HEK293 (cell line): ENCODE measurements around the gene TTLL12.
A peak's percentile ranks its signal among the peaks of the same experiment; 100 is the strongest.

ENCODE experiments used
- FEZF1 ChIP-seq: fragments of 450-650 bp; formaldehyde crosslinking; IDR thresholded peaks from 2 replicates; pipeline ENCODE4 v1.5.1; 2016; ENCODE audit warnings: missing biosample characterization, missing genetic modification characterization
- GFI1B ChIP-seq: fragments of 450-650 bp; formaldehyde crosslinking; IDR thresholded peaks from 2 replicates; pipeline ENCODE4 v1.5.1; 2016; ENCODE audit warnings: missing biosample characterization, missing genetic modification characterization
- GLI2 ChIP-seq: fragments of 450-650 bp; formaldehyde crosslinking; IDR thresholded peaks from 2 replicates; pipeline ENCODE4; 2017; ENCODE audit warnings: missing biosample characterization, missing genetic modification characterization, low read depth, borderline replicate concordance
- GLI4 ChIP-seq: fragments of 450-650 bp; formaldehyde crosslinking; IDR thresholded peaks from 2 replicates; pipeline ENCODE4 v1.5.1; 2016; ENCODE audit warnings: missing biosample characterization, missing genetic modification characterization
- HOXA7 ChIP-seq: sonication (generic); formaldehyde crosslinking; IDR thresholded peaks from 2 replicates; pipeline ENCODE4 v1.8.1; 2022; ENCODE audit warnings: missing genetic modification reagents, borderline replicate concordance
- IKZF3 ChIP-seq: fragments of 450-650 bp; IDR thresholded peaks from 2 replicates; pipeline ENCODE4 v1.5.0; 2018; ENCODE audit warnings: missing biosample characterization, mild to moderate bottlenecking, missing genetic modification characterization, moderate library complexity
- KLF8 ChIP-seq: fragments of 450-650 bp; formaldehyde crosslinking; IDR thresholded peaks from 2 replicates; pipeline ENCODE4 v1.5.1; 2016; ENCODE audit warnings: missing biosample characterization, missing genetic modification characterization
- MYNN ChIP-seq: fragments of 450-650 bp; formaldehyde crosslinking; IDR thresholded peaks from 2 replicates; pipeline ENCODE4 v1.5.1; 2016; ENCODE audit warnings: missing biosample characterization, missing genetic modification characterization, borderline replicate concordance
- PATZ1 ChIP-seq: fragments of 450-650 bp; formaldehyde crosslinking; IDR thresholded peaks from 2 replicates; pipeline ENCODE4 v1.5.1; 2016; ENCODE audit warnings: missing biosample characterization, missing genetic modification characterization
- PRDM1 ChIP-seq: fragments of 450-650 bp; formaldehyde crosslinking; IDR thresholded peaks from 2 replicates; pipeline ENCODE4; 2016; ENCODE audit warnings: missing biosample characterization, missing genetic modification characterization
- SCRT2 ChIP-seq: fragments of 450-650 bp; formaldehyde crosslinking; IDR thresholded peaks from 2 replicates; pipeline ENCODE4 v1.5.1; 2016; ENCODE audit warnings: missing biosample characterization, missing genetic modification characterization
- SP7 ChIP-seq: fragments of 450-650 bp; formaldehyde crosslinking; IDR thresholded peaks from 2 replicates; pipeline ENCODE4 v1.5.1; 2016; ENCODE audit warnings: missing biosample characterization, missing genetic modification characterization
- TCF7L2 ChIP-seq: IDR thresholded peaks from 2 replicates; pipeline ENCODE4 v1.6.1; 2011; ENCODE audit warnings: low read depth, mild to moderate bottlenecking, inconsistent platforms, low read length, moderate library complexity, borderline replicate concordance
- ZBTB8A ChIP-seq: fragments of 450-650 bp; formaldehyde crosslinking; IDR thresholded peaks from 2 replicates; pipeline ENCODE4 v1.5.1; 2016; ENCODE audit warnings: missing biosample characterization, missing genetic modification characterization
- ZFHX2 ChIP-seq: fragments of 450-650 bp; formaldehyde crosslinking; conservative IDR thresholded peaks from 2 replicates; pipeline ENCODE4 v1.5.1; 2016; ENCODE audit warnings: missing biosample characterization, missing genetic modification characterization
- ZFP37 ChIP-seq: fragments of 450-650 bp; formaldehyde crosslinking; IDR thresholded peaks from 2 replicates; pipeline ENCODE4 v1.5.1; 2016; ENCODE audit warnings: missing biosample characterization, missing genetic modification characterization
- ZNF112 ChIP-seq: fragments of 450-650 bp; formaldehyde crosslinking; IDR thresholded peaks from 2 replicates; pipeline ENCODE4 v1.5.0; 2017; ENCODE audit warnings: missing biosample characterization, missing genetic modification characterization
- ZNF132 ChIP-seq: fragments of 450-650 bp; formaldehyde crosslinking; IDR thresholded peaks from 2 replicates; pipeline ENCODE4 v1.5.1; 2017; ENCODE audit warnings: missing biosample characterization, missing genetic modification characterization, borderline replicate concordance
- ZNF155 ChIP-seq: fragments of 450-650 bp; formaldehyde crosslinking; IDR thresholded peaks from 2 replicates; pipeline ENCODE4 v1.5.1; 2016; ENCODE audit warnings: missing biosample characterization, missing genetic modification characterization
- ZNF157 ChIP-seq: fragments of 450-650 bp; formaldehyde crosslinking; IDR thresholded peaks from 2 replicates; pipeline ENCODE4 v1.5.1; 2016; ENCODE audit warnings: missing biosample characterization, missing genetic modification characterization
- ZNF169 ChIP-seq: fragments of 450-650 bp; formaldehyde crosslinking; IDR thresholded peaks from 2 replicates; pipeline ENCODE4 v1.5.1; 2016; ENCODE audit warnings: missing biosample characterization, missing genetic modification characterization
- ZNF202 ChIP-seq: fragments of 450-650 bp; formaldehyde crosslinking; IDR thresholded peaks from 2 replicates; pipeline ENCODE4 v1.5.1; 2016; ENCODE audit warnings: missing biosample characterization, missing genetic modification characterization, borderline replicate concordance
- ZNF223 ChIP-seq: fragments of 450-650 bp; formaldehyde crosslinking; IDR thresholded peaks from 2 replicates; pipeline ENCODE4 v1.5.1; 2016; ENCODE audit warnings: missing biosample characterization, missing genetic modification characterization
- ZNF26 ChIP-seq: fragments of 450-650 bp; formaldehyde crosslinking; IDR thresholded peaks from 2 replicates; pipeline ENCODE4 v1.5.1; 2016; ENCODE audit warnings: missing biosample characterization, missing genetic modification characterization
- ZNF350 ChIP-seq: fragments of 450-650 bp; formaldehyde crosslinking; IDR thresholded peaks from 2 replicates; pipeline ENCODE4 v1.5.0; 2017; ENCODE audit warnings: missing biosample characterization, mild to moderate bottlenecking, missing genetic modification characterization
- ZNF488 ChIP-seq: fragments of 450-650 bp; formaldehyde crosslinking; IDR thresholded peaks from 2 replicates; pipeline ENCODE4 v1.5.1; 2016; ENCODE audit warnings: missing biosample characterization, missing genetic modification characterization
- ZNF521 ChIP-seq: fragments of 450-650 bp; formaldehyde crosslinking; IDR thresholded peaks from 2 replicates; pipeline ENCODE4 v1.5.1; 2017; ENCODE audit warnings: missing biosample characterization, mild to moderate bottlenecking, missing genetic modification characterization
- ZNF561 ChIP-seq: fragments of 450-650 bp; IDR thresholded peaks from 2 replicates; pipeline ENCODE4 v1.5.1; 2018; ENCODE audit warnings: missing biosample characterization, missing genetic modification characterization, borderline replicate concordance
- ZNF621 ChIP-seq: fragments of 450-650 bp; formaldehyde crosslinking; IDR thresholded peaks from 2 replicates; pipeline ENCODE4 v1.5.1; 2017; ENCODE audit warnings: missing biosample characterization, missing genetic modification characterization
- ZNF626 ChIP-seq: fragments of 450-650 bp; sonication (Bioruptor Pico); formaldehyde crosslinking; IDR thresholded peaks from 2 replicates; pipeline ENCODE4 v1.5.1; 2018; ENCODE audit warnings: missing biosample characterization, missing genetic modification characterization, inconsistent platforms
- ZNF692 ChIP-seq: fragments of 450-650 bp; formaldehyde crosslinking; IDR thresholded peaks from 2 replicates; pipeline ENCODE4 v1.5.1; 2016; ENCODE audit warnings: missing biosample characterization, missing genetic modification characterization
- ZNF701 ChIP-seq: fragments of 450-650 bp; formaldehyde crosslinking; IDR thresholded peaks from 2 replicates; pipeline ENCODE4 v1.5.1; 2016; ENCODE audit warnings: missing biosample characterization, missing genetic modification characterization
- ZNF704 ChIP-seq: fragments of 450-650 bp; formaldehyde crosslinking; IDR thresholded peaks from 2 replicates; pipeline ENCODE4 v1.5.1; 2016; ENCODE audit warnings: missing biosample characterization, missing genetic modification characterization
- ZNF777 ChIP-seq: fragments of 450-650 bp; formaldehyde crosslinking; IDR thresholded peaks from 2 replicates; pipeline ENCODE4 v1.5.1; 2017; ENCODE audit warnings: missing biosample characterization, missing genetic modification characterization, borderline replicate concordance
- ZNF837 ChIP-seq: fragments of 450-650 bp; formaldehyde crosslinking; IDR thresholded peaks from 2 replicates; pipeline ENCODE4 v1.5.1; 2016; ENCODE audit warnings: missing biosample characterization, missing genetic modification characterization

The TTLL12 gene

GRCh38 chr22:43187171-43188099 is 501 bp upstream of the TTLL12 start (continued):
- TF ChIP-seq ZNF704 (tag by site-specific recombination) (no peak), HOXA7 (no peak), ZNF692 (peak; percentile 98), PRDM1 (tag by site-specific recombination) (no peak), ZFP37 (peak; percentile 84; the same call in 1 of the 2 replicates), ZNF157 (tag by site-specific recombination) (no peak), ZNF350 (tag by site-specific recombination) (no peak), ZFHX2 (no peak; the same call in 1 of the 2 replicates), ZNF223 (tag by site-specific recombination) (peak; percentile 96), IKZF3 (tag by site-specific recombination) (peak; percentile 64; the same call in 1 of the 2 replicates), GLI2 (tag by site-specific recombination) (no peak), ZNF202 (tag by site-specific recombination) (no peak), ZBTB8A (tag by site-specific recombination) (peak; percentile 98), GFI1B (tag by site-specific recombination) (no peak), ZNF626 (no peak), PATZ1 (tag by site-specific recombination) (peak; percentile 98), ZNF777 (tag by site-specific recombination) (peak; percentile 69; the same call in 1 of the 2 replicates), ZNF521 (tag by site-specific recombination) (no peak), ZNF621 (tag by site-specific recombination) (no peak), ZNF561 (tag by site-specific recombination) (peak; percentile 94), ZNF488 (tag by site-specific recombination) (no peak), SP7 (tag by site-specific recombination) (peak; percentile 81), ZNF155 (tag by site-specific recombination) (no peak), ZNF169 (tag by site-specific recombination) (no peak), FEZF1 (tag by site-specific recombination) (no peak), GLI4 (tag by site-specific recombination) (peak; percentile 61; the same call in 1 of the 2 replicates), SCRT2 (tag by site-specific recombination) (no peak), ZNF112 (tag by site-specific recombination) (no peak), ZNF132 (tag by site-specific recombination) (no peak), MYNN (tag by site-specific recombination) (no peak), ZNF837 (tag by site-specific recombination) (no peak), ZNF26 (tag by site-specific recombination) (no peak), ZNF701 (tag by site-specific recombination) (no peak), TCF7L2 (no peak), KLF8 (tag by site-specific recombination) (peak; percentile 98)
